Kidney epithelial cell (primary cell): Measurements from ENCODE around the gene PI3. TPM values are rescaled to one million over a fixed set of nuclear protein-coding genes. Genes with fewer than 3 reads are reported as not detected.

Experiments
- DNase-seq: peaks from one replicate; pipeline ENCODE4 v3.0.0-alpha.2; 2010; ENCODE audit warnings: low read depth
- H3K27me3 ChIP-seq: 2 replicates; pipeline ENCODE4 v1.6.0; 2011; ENCODE audit warnings: low read length; ENCODE audit not compliant: control insufficient read depth, insufficient read depth
- H3K36me3 ChIP-seq: 2 replicates; pipeline ENCODE4 v1.5.1; 2011; ENCODE audit warnings: low read length; ENCODE audit not compliant: control insufficient read depth, insufficient read depth
- H3K4me3 ChIP-seq: 2 replicates; pipeline ENCODE4 v1.5.1; 2011; ENCODE audit warnings: low read depth, mild to moderate bottlenecking, control low read depth, low read length
- total RNA-seq: library from RNA; depleted of rRNA; stranded (reverse); fragments of >200 nt; gene quantifications from 2 replicates; pipeline ENCODE4 v1.2.3, GENCODE V29; 2015
- TF ChIP-seq, protein P1 (sequence below): IDR thresholded peaks from 2 replicates; pipeline ENCODE4 v1.5.1; 2011; ENCODE audit warnings: mild to moderate bottlenecking, moderate library complexity, low read length, control low read depth, inconsistent platforms; ENCODE audit not compliant: insufficient read depth, poor library complexity, severe bottlenecking

The PI3 gene
- total RNA-seq, 1 donor from 2014 or later = not detected

DNA sequence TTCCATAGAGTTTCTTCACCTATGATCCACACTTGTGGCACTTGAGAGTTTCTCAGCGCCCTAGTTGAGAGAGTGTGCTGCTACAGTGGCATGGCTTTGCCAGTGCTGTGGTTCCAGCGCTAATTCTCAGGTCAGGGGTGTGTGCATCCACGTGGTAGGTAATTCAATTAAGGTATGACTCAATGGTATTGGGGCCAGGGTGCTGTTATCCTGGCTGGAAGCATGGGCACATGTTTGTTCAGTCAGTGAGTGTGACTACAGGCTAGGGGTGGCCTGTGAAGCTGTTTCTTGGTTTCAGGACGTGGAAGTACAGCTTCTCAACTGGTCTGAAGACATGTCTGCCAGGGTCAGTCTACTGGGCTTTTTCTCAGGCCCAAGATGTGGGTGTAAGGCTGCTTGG, 43.4 kb downstream of the PI3 start:
- TF ChIP-seq, protein P1, sequence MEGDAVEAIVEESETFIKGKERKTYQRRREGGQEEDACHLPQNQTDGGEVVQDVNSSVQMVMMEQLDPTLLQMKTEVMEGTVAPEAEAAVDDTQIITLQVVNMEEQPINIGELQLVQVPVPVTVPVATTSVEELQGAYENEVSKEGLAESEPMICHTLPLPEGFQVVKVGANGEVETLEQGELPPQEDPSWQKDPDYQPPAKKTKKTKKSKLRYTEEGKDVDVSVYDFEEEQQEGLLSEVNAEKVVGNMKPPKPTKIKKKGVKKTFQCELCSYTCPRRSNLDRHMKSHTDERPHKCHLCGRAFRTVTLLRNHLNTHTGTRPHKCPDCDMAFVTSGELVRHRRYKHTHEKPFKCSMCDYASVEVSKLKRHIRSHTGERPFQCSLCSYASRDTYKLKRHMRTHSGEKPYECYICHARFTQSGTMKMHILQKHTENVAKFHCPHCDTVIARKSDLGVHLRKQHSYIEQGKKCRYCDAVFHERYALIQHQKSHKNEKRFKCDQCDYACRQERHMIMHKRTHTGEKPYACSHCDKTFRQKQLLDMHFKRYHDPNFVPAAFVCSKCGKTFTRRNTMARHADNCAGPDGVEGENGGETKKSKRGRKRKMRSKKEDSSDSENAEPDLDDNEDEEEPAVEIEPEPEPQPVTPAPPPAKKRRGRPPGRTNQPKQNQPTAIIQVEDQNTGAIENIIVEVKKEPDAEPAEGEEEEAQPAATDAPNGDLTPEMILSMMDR = no peak
- no peak overlapping the region for H3K4me3 ChIP-seq
- H3K27me3 ChIP-seq = no peaks in the 10 kb centered on the region
- DNase-seq = no peak
- H3K36me3 ChIP-seq = no peaks in the 10 kb centered on the region

DNA sequence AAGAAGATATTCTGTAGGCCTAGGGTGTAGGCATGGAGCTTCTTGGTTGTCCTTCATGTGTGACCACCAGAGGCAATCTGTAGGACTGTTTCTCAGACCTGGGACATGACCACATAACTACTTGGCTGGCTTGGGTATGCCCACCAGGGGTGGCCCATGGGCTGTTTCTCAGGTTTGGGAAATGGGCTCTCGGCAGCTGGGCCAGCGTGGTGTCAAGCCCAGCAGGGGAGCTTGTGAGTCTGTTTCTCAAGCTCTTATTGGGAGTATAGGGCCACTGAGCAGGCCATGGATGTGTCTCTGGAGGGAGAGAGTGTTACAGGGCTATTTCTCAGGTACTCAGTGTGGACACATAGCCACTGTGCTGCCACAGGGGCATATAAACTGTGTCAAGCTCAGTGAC, 43.9 kb downstream of the PI3 start:
- TF ChIP-seq, protein P1 = no peak
- DNase-seq = no peak

DNA sequence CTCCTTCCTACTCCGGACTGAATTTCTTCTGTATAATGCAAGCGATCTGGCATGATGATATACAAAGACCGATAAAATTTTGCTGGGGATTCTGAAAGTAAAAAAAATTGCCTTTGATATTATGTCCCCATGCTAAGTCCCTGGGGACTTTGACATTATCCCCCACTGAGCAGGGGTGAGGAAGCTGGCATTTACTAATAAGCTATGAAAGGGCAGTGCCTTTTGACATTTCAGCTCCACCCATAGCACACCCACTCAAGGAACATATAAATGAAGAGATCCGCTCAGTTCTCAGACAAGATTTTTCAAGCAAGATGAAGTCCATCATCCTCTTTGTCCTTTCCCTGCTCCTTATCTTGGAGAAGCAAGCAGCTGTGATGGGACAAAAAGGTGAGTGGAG, 46.4 kb downstream of the PI3 start, which contains the start of gene SEMG2:
Gene SEMG2, plus strand, starts transcription at position 298 of the 400 bp plus-strand sequence. Its CDS starts 17 bp downstream, at position 315.
- DNase-seq = no peak

More for the DNA sequence above, 43.9 kb downstream of the PI3 start:
- H3K36me3 ChIP-seq = no peaks in the 10 kb centered on the region
- H3K4me3 ChIP-seq = no peak overlapping the region
- no peaks in the 10 kb centered on the region for H3K27me3 ChIP-seq

DNA sequence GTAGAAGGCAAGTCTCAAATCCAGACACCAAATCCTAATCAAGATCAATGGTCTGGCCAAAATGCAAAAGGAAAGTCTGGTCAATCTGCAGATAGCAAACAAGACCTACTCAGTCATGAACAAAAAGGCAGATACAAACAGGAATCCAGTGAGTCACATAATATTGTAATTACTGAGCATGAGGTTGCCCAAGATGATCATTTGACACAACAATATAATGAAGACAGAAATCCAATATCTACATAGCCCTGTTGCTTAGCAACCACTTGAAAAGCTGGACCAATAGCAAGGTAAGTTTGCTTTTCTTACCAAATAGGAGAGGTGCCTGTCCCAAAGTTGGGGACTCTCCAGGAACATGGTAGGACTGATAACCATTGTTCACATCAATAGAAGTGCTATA, 48.4 kb downstream of the PI3 start:
- H3K27me3 ChIP-seq = peaks cover 2% of the 10 kb centered on the region
- no peak for DNase-seq
- TF ChIP-seq, protein P1 = no peak

More for the DNA sequence above, 46.4 kb downstream of the PI3 start, which contains the start of gene SEMG2:
- Histone ChIP-seq H3K4me3 (no peak within 1 kb of the TSS), H3K27me3 (peaks cover 2% of the 10 kb centered on the region), H3K36me3 (no peaks in the 10 kb centered on the region)
- TF ChIP-seq, protein P1 = no peak

More for the DNA sequence above, 48.4 kb downstream of the PI3 start:
- Histone ChIP-seq H3K4me3 (no peak overlapping the region), H3K36me3 (no peaks in the 10 kb centered on the region)

Other genes starting within 250 kb of the PI3 start
- gene TOMM34, start 214.5 kb upstream of the PI3 start, total RNA-seq = 62.3 and 72.9 TPM in 2 replicates
- gene STK4, start 208.4 kb upstream of the PI3 start, total RNA-seq = 20.1 and 27.1 TPM in 2 replicates
- 4.3 and 6.9 TPM in 2 replicates for gene KCNS1, start 73.8 kb upstream of the PI3 start, total RNA-seq
- gene WFDC5, start 59.7 kb upstream of the PI3 start, total RNA-seq = 1.0 TPM in 1 of 2 replicates, not detected in the other
- not detected in 2 replicates for gene WFDC12, start 50.4 kb upstream of the PI3 start, total RNA-seq
- gene SEMG1, start 32.1 kb downstream of the PI3 start, total RNA-seq = not detected in 2 replicates
- not detected in 2 replicates for gene SEMG2, start 46.5 kb downstream of the PI3 start, total RNA-seq
- 88.0 and 99.5 TPM in 2 replicates for gene SLPI, start 79.7 kb downstream of the PI3 start, total RNA-seq
- not detected in 2 replicates for gene RBPJL, start 131.9 kb downstream of the PI3 start, total RNA-seq
- not detected in 2 replicates for gene MATN4, start 133.4 kb downstream of the PI3 start, total RNA-seq
- gene SDC4, start 173.5 kb downstream of the PI3 start, total RNA-seq = 155 and 175 TPM in 2 replicates
- gene SYS1, start 188.3 kb downstream of the PI3 start, total RNA-seq = 54.3 and 55.2 TPM in 2 replicates
- not detected in 2 replicates for gene TP53TG5, start 203.4 kb downstream of the PI3 start, total RNA-seq
- gene DBNDD2, start 233.4 kb downstream of the PI3 start, total RNA-seq = 57.2 and 64.4 TPM in 2 replicates
- gene PIGT, start 241.2 kb downstream of the PI3 start, total RNA-seq = 69.8 and 92.7 TPM in 2 replicates